ENCODE data around the gene FETUB.
A peak's percentile ranks its signal among the peaks of the same experiment; 100 is the strongest.
"Not testable (repeated sequence)": the region's sequence is repeated elsewhere in the genome, so short reads cannot be mapped to it uniquely, and the experiment has no call there.

Gene FETUB

DNA sequence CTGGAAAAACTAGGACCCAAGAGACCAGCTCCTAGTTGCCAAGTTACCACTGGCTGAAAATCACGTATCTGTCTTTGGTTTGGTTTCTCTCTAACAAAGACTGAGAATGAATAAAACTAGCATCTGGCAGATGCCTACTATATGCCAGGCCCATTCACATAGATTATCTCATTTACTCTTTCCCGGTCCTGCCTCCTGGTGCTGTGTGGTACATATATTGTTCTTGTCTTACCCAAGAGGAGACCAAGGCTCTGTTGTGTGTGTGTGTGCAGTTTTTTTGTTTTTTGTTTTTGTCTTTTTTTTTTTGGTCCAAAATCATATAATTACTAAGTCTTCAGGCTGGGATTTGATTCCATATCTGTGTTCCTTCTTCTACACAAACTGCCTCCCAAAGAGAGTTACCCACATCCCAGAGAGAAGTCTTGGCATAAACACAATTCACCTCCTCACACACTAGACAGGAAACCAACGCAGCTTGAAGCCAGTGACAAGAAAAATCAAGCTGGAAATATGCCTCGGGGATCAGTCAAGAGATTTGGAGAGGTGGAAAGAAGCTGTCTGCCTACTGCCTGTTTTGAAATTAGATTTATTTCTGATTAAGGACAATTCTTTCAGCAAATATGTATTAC is 26.4 kb upstream of the FETUB start:
- no peak for DNase-seq

DNA sequence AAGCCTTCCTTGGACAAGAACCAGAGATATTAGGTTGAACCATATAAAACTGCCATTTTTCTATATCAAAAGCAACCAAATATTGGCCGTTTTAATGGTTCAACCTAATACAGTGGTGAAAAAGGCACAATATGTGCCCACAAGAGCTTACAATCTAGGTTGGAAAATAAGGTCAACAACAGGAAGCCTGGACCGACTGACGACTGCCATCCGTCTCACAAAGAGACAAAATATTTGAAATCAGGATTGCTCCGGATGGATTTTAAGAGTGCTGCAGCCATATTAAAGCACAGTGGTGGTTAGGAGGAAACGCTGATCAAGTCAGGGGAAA is 26.0 kb upstream of the FETUB start:
- DNase-seq: no peak

DNA sequence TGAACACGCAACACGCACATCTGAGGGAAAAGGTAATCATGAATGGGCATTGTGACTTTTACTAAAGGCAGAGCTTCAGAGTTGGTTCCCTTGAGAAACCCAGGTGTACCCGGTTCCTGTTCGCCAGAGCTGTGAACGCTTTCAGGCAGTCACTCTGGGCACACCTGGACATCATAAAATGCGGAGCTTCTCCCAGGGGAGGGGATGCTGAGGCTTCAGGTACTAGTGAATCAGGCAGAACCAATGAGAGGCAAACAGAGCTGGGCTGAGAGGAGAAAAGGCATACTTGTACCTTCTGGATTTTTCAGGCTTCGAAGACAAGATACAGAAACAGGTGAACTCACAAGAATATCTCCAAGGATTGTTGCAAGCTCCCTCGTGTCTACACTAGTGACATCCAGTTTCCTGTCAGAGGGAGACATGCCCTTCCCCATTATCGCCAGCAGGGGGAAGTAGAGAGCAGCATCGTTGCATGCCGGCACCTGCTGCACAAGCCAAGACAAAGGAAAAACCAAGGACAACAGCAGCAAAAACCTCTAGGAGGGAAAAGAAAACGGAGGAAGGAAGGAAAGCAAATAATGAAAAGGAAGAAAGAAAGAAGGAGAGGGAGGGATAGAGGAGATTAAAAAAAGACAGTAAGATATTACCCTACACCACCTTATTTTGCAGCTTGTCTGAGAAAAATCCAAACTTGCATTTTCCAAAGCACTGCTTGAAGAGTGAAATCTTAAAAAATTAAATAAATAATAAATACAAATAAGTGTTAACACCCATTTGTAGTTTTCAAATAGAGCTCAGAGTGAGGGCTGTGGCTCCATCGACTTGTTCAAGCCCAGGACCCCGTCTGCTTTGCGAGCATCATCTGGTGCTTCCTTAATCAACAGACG is 25.4 kb upstream of the FETUB start:
- peak; percentile 97 for DNase-seq

DNA sequence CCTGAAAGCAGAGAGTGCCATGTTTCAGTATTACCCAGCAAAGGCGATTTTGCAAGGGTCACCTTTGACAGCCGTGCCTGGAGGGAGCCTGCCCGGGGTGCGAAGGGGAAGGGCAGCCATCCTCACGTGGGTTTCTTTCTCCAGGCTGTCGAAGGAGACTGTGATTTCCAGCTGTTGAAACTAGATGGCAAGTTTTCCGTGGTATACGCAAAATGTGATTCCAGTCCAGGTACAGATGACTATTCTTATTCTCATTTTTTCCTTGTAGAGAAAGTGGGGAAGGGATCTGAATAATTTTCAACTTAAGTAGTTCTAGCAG is 23.9 kb upstream of the FETUB start:
- DNase-seq: no peak

DNA sequence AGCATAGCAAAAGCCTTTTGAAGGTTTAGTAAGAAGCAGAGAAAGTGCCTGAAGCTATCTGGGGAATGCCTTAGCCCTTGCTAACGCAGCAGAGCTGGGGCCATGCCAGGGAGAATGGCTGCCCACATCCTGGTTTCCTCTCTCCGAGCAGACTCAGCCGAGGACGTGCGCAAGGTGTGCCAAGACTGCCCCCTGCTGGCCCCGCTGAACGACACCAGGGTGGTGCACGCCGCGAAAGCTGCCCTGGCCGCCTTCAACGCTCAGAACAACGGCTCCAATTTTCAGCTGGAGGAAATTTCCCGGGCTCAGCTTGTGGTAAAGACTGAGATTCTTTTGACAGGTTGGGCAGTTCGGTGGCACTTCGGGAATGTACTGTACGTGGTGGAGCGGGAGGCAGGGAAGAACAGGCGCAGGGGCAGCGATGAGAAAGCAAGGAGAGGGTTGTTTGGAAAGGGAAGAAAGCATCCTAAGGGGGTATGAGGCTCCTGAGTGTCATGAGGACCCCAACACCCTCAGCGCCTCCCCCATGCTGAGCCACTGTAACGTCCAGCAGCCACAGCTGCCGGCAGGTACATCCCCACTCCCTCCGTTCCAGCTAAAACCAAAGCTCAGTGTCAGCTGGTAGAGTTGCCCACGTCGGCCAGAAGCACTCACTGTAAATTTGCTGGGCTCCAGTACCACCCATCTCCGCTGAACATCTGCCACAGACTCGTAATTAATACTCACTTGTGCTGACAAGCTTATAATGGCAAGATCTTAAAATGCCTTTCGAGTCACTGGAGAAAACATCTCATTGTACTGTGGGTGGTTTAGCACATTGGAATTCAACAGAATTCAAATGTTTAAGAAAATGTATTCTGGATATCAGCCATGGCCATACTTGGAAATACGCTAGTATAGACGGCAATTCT is 22.9 kb upstream of the FETUB start:
- peak; percentile 89 for DNase-seq

DNA sequence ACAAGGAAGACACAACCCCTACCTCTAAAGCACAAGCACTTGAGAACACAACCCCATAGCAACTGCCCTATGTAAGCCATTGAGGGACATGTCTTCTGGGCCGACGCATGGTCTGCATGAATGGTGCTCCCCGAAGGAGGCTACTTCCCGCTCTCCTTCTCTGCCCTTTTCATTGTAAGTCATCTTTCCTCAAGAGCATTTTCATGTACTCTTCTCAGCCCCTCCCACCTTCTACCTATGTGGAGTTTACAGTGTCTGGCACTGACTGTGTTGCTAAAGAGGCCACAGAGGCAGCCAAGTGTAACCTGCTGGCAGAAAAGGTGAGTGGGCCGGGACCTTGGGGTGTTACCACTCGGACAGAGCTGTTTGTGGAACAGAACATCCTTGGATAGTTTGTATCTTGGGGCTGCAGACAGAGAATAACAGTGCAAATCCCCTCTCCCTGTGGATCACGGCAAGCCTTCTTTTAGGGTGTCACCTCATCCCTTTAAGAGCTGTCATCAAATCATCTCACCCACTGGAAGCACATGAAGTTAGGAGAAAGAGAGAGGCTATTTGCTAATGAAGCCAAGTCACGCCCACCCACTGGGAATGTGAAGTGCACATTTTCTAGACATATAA is 21.8 kb upstream of the FETUB start:
- no peak for DNase-seq

DNA sequence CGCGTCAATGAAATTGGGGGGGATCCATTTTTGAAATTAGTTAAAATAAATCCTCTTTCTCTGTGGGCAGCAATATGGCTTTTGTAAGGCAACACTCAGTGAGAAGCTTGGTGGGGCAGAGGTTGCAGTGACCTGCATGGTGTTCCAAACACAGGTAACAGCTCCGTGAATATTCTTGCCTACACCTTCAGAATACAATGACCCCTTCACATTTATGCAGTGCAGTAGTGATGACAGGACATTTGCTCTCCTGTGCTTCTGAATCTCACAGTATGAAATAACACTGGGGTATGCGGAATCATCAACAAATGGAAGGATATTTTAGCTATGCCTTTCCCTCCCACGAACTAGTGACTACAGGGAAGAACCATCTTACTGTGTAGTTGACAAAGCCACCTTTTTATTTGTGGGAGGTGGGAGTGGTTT is 20.4 kb upstream of the FETUB start:
- DNase-seq: no peak

DNA sequence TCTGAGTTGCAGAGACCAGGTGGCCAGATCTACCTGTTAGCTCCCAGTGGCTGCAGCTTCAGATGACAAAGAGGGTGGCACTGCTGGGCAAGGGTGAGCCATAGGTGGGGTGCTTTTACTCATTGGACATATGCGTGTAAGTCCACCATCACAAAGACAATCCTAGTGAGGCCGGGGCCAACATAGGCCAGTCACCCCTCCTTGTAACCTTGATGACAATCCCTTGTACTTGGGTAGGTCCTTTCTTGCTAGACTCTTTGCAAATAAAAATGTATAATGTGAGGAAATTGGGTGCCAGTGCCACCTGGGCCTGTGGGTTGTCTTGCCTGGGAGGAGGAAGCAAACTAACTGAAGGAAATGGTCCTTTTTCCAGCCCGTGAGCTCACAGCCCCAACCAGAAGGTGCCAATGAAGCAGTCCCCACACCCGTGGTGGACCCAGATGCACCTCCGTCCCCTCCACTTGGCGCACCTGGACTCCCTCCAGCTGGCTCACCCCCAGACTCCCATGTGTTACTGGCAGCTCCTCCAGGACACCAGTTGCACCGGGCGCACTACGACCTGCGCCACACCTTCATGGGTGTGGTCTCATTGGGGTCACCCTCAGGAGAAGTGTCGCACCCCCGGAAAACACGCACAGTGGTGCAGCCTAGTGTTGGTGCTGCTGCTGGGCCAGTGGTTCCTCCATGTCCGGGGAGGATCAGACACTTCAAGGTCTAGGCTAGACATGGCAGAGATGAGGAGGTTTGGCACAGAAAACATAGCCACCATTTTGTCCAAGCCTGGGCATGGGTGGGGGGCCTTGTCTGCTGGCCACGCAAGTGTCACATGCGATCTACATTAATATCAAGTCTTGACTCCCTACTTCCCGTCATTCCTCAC is 19.7 kb upstream of the FETUB start:
- DNase-seq: no peak

DNA sequence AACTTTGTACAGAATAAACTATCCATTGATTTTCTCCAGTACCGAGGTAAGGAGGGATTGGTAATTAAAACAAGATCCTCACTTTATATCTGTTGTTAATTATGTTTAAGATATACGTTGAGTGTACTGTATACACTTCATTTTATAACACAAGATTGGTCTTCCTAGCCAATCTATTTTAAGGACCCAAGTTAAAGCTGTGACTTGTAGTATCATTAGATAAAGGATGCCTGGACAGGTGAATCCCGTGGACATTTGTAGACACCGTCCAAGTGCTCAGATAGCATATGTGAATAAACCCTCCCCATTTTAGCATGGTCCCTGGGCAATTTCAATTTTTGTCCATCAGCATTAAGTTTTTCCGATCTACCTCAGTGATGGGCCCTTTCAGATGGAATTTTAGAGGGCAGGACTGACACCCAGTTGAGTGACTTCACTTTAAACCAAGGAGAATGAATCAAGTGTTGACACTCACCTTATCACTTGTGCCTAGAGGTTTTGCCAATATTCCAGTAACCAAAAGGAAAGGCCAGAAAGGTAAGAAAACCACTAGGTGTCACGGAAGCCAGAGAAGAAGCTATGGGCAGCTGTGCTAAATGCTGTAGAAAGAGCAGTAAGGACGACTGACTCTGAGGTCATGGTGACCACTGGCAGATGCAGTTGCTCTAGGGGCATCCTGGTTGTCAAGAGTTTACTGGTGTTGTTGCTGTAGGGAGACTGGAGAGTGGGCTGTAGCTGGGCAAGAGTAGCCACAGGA is 18.1 kb upstream of the FETUB start:
- DNase-seq: no peak

DNA sequence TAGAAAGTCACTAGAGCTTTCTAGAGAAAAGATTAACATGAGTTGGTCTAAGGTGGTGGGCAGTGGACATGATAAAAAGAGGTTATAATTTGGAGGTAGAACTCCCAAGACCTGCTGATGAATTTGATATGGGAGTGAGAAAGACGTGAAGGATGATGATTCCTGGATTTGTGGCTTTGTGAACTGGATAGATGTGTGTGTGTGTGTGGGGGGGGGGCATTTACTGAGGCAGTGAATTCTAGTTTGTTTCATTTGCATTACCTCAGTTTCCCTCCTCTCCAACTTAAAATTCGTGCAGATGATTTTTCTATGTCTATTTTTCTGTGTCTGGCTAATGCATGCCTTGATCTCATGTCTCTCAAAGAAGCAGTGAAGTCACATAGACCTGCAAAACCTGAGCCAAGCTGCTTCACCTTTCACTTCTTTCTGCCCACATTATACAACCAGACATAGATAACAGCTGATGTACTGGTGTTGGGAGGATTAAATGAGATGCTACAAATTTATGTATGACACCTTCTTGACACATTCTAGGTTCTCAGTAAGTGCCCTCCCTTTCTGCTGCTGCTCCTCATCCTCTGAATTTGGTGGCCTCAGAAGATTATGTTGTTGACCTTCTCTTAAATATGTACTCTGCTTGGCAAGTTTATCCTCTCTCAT is 17.4 kb upstream of the FETUB start:
- DNase-seq: no peak

DNA sequence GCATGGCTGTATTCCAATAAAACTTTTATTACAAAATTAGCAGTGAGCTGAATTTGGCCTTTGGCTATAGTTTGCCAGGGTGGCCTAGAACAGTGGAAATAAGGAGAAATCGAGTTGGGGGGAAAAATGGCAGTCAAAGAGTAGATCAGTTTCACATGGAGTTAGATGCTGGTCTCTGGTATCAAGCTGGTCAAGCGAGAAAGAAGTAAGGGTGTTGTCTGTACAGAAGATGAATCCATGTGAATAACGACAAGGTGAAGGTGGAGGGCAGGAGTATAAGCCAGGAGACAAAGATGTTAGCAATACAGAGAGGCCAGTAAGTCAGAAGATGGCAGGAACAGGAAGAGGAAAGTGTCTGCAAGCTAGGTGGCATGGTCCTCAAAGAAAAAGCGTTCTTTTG is 15.6 kb upstream of the FETUB start:
- no peak for DNase-seq

DNA sequence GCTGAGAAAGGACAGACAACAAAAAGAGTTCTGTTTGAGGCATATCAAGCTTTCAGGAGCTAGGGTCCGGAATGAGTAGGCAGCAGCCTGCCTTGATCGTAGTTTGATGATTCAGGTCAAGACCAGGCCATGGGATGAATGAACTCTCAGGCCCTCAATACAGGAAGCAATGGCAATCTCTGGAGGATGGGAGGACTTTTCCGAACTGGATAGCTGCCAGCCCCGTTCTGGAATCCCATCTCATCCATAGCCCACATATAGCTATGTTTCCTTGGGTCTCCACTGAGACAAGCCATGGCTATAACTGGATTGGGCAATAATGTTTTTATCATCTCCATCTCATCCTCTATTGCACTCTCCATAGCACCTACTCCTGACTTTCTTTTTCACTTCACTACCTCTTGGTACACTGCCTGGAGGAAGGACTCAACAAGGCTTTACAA is 14.6 kb upstream of the FETUB start:
- DNase-seq: no peak

DNA sequence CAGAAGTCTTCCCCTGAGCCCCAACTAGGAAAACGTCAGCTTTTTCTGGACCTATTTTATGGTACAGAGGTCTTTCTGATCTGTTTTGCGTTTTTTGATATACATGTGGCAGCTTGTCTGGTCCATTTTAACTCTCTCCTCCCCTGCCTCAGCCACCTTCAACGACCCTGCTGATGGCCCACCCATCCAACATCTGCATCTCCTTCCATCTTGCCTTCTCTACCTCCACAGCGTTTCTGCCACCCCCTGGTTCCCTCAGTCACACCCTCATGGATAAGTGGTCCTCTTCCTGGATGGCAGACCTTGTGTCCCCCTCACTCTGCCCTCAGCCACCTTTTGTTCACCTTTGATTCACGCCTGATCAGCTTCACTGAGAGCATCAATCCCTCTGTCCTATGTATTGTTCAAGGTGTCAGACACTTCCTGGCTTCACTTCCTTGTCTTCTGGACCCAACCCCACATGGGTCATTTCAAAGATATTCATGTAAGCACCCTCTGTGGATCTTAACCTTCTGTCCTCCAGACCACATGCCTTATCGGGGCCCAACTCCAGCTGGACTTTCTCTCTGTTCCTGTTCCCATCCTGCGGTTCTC is 13.8 kb upstream of the FETUB start:
- no peak for DNase-seq

DNA sequence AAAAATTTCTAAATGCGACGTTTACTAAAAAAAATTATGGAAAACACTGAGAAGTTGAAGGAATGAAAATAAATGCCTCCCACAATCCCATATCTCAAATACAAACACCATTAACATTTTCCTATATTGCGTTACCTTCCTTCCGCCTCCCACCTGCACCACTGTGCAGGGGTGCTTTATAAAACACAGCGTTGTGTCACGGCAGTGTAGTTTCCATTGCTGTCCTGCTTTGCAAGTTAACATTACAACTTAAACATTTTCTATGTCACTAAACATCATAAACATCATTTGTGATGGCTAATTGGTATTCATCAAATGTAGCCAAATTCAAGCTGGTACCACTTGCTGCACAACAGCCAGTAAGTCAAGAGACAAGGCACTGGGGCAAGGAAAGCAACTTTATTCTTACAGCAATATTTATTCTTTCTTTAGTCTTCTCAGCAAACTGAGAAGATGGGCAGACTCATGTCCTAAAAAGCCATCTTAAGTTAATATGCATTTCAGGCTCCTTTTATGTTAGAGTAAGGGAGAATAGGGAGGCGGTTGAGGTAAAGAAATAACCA is 12.3 kb upstream of the FETUB start:
- no peak for DNase-seq

DNA sequence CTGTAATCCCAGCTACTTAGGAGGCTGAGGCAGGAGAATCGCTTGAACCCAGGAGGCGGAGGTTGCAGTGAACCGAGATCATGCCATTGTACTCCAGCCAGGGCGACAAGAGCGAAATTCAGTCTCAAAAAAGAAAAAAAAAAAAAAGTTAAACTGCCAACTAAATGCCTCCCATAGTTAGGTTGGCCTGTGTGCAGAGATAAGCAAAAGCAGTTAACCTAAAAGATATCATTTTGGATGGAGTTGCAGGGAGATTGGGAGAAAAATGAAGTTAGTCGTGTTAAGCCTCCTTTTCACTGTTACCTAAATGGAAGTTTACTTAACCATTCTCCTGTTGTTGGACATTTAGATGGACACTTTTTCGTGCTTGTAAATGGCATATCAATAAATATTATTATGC is 11.4 kb upstream of the FETUB start:
- DNase-seq: no peak

DNA sequence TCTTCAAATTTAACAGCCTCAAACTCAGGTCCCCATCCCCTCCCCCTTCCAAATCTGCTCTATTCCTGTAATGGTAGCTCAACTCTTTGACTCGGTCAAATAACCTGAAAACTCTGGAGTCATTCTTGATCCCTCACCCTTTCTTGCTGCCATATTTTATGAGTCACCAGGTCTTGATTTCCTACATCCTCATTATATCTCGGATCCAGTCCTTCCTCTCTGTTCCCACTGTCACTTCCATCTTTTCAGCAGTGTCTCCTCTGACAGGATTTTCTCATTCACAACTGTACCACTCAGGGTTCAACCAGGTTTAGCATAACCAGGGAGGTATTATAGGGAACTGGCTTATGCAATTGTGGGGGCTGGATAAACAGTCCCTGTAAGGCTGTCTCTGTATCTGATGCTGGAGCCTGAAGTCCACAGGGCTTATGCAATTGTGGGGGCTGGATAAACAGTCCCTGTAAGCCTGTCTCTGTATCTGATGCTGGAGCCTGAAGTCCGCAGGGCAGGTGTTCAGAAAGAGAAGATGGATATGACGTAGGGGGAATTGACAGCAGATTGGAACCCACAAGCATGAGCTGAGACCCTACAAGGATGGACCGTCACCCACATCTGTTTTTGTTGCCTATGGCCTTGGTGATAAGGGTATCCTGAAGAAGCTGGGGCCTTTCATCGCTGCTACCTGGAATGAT is 9.1 kb upstream of the FETUB start:
- no peak for DNase-seq

DNA sequence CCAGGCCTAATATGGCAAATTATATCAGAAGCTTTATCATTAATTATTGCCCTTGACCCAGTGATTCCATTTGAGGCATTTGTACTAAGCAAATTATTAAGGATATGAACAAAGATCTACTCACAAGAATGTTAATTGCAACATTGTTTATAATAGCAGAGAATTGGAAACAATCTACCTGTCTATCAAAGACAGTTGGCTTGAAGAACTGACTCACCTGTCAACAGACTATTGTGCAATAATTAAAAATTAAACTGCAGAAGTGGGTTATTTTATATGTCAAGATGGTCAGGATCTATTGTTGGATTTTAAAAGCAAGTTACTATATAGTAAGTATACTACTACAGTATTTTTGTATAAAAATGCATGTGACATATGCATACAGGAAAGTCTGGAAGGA is 6.7 kb upstream of the FETUB start:
- no peak for DNase-seq

DNA sequence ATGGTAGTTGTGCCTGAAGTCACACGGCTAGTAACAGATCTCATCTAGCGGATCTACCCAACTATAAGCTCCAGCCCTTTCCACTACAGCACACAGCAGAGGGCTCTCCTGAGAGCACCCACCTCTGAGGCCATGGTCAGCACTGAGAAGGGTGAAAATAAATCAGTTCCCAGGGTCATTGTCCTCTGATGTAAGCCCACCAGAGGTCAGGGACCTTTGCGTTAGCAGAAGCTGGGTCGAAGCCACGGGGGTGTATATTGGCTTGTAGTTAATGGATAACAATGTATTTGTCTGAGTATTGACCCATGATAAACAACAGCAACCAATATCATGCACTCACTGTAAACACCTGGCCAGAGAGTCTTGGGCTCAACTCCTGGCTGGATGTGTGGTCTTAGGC is 6.0 kb upstream of the FETUB start:
- DNase-seq: not testable (repeated sequence)

DNA sequence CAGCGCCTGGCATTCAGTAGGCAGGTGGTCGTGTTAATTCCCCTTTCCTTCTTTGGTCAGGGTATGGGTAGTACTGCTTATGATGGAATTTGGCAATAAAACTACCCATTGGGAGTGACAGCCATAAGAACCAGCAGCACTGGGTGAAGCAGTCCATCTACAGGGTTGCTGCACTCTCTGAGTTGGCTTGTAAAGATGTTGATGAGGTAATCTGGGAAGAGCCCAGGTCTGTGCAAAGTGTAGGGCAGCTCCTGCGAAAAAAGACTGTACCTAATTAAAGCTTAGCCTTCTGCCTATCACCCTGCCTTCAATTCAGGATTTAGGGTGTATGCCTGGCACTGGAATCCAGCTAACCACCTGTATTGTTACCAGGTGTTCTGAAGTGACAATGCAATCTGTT is 4.7 kb upstream of the FETUB start:
- no peak for DNase-seq

DNA sequence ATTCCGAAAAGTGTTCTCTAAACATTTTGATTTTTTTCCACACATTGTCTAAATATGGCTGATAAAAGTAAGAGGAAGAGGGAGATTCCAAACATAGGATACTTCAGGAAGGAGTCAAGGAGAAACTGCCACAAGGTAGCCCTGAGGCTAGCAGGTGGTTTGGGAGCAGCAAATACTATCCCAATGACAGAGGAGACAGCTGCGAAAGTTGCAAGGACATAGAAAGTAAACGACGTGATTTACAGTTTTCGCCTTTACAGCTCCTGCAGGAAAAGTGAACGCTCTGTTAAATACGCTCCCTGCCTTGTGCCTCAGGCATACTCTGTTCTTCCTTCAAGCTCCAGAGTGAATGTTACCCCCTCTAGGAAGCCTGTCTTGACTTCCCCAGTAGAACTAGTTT is 3.7 kb upstream of the FETUB start:
- DNase-seq: no peak
